A673 (cell line): ENCODE results near the gene RGS6. TPM values are rescaled to one million over a fixed set of nuclear protein-coding genes. Genes with fewer than 3 reads are reported as not detected.

Source experiments
- BruUV-seq: library from RNA; stranded (reverse); fragments of 400-500 nt; replicated peaks from 2 replicates; lab custom pipeline; 2021; lab: Mats Ljungman, UMichigan
- CTCF ChIA-PET: fragments of 300-600 bp; sonication (Branson Sonifier 250); formaldehyde crosslinking; loops from one replicate; lab custom pipeline; 2022; ENCODE audit warnings: antibody characterized with exemption; lab: Charles Lee
- POLR2A ChIA-PET: fragments of 300-600 bp; sonication (Branson Sonifier 250); formaldehyde crosslinking; loops from one replicate; lab custom pipeline; 2022; ENCODE audit warnings: antibody characterized with exemption; ENCODE audit not compliant: low non-redundant PET; lab: Charles Lee
- DNase-seq: peaks from one replicate; pipeline ENCODE4 v3.0.0-alpha.2; 2015; ENCODE audit warnings: low spot score
- H3K27ac ChIP-seq: fragments of 200-600 bp; sonication (generic); 2 replicates; pipeline ENCODE4 v1.5.1; 2016; ENCODE audit warnings: mixed run types, low read depth, mild to moderate bottlenecking, mixed read lengths, antibody characterized with exemption, low read length; ENCODE audit not compliant: poor library complexity, severe bottlenecking
- H3K27me3 ChIP-seq: fragments of 200-600 bp; sonication (generic); replicated peaks from 2 replicates; pipeline ENCODE4 v1.6.1; 2017; ENCODE audit warnings: mixed run types, low read depth, mild to moderate bottlenecking, mixed read lengths, antibody characterized with exemption, low read length; ENCODE audit not compliant: insufficient read depth, poor library complexity
- H3K36me3 ChIP-seq: fragments of 200-600 bp; sonication (generic); 2 replicates; pipeline ENCODE4 v1.6.1; 2016; ENCODE audit warnings: mixed run types, mild to moderate bottlenecking, mixed read lengths, antibody characterized with exemption, low read length; ENCODE audit not compliant: insufficient read depth, poor library complexity, severe bottlenecking
- H3K4me1 ChIP-seq: fragments of 200-600 bp; sonication (generic); 2 replicates; pipeline ENCODE4 v1.6.1; 2017; ENCODE audit warnings: mixed run types, mild to moderate bottlenecking, mixed read lengths, antibody characterized with exemption, low read length; ENCODE audit not compliant: insufficient read depth, poor library complexity, severe bottlenecking
- H3K4me3 ChIP-seq: fragments of 200-600 bp; sonication (generic); 2 replicates; pipeline ENCODE4 v1.5.1; 2016; ENCODE audit warnings: low read depth, mixed run types, mild to moderate bottlenecking, mixed read lengths, low read length; ENCODE audit not compliant: poor library complexity, severe bottlenecking
- H3K9me3 ChIP-seq: fragments of 200-600 bp; sonication (generic); 2 replicates; pipeline ENCODE4 v1.6.1; 2016; ENCODE audit warnings: mixed run types, low read depth, mild to moderate bottlenecking, mixed read lengths, antibody characterized with exemption, low read length; ENCODE audit not compliant: poor library complexity, severe bottlenecking
- EZH2 ChIP-seq: fragments of 200-600 bp; sonication (generic); IDR thresholded peaks from 2 replicates; pipeline ENCODE4 v1.6.1; 2017; ENCODE audit warnings: borderline replicate concordance, low read depth, mild to moderate bottlenecking, mixed read lengths, antibody characterized with exemption, low read length; ENCODE audit not compliant: poor library complexity, severe bottlenecking
- intact Hi-C: fragments of 100-400 bp; cut with micrococcal nuclease; formaldehyde crosslinking; loops from one replicate; pipeline ENCODE4 v1.10.0; 2022; ENCODE audit not compliant: unreplicated experiment
- total RNA-seq: library from RNA; stranded (reverse); gene quantifications from 2 replicates; pipeline ENCODE4 v1.2.3, GENCODE V29; 2021
- TF ChIP-seq, protein P1 (sequence below): fragments of 300-800, 200-600 bp; sonication (generic); conservative IDR thresholded peaks from 2 replicates; pipeline ENCODE4 v1.5.1; 2017; ENCODE audit warnings: low read depth, mild to moderate bottlenecking, antibody characterized with exemption, low read length, moderate library complexity, mixed read lengths

The RGS6 gene
- total RNA-seq, 1 experiment from 2014 or later: not detected

DNA sequence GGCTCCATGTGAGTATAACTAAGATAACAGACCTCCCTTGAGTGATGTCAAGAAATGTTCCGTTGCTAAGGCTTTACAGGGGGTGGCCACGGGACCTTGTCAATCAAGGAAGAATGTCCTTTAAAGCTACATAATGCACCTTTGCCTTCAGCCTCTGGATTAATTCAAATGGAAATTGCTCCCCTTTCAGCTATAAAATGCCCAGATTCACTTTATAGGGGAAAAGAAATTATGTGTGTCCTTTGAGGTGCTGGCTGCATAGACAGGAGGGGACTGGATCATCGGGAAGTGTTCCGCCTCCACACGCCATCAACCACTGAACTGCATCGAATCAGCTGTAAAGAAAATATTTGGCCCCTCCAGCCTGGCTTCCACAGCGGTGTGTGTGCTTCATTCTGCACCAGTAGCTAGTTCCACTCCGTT is 546.3 kb downstream of the RGS6 start:
- Histone ChIP-seq H3K4me1 (peaks cover 29% of the 10 kb centered on the region), H3K4me3 (no peak overlapping the region), H3K27me3 (no peaks in the 10 kb centered on the region), H3K27ac (no peak overlapping the region), H3K9me3 (no peaks in the 10 kb centered on the region), H3K36me3 (no peaks in the 10 kb centered on the region)
- intact Hi-C loops: no loop called here
- DNase-seq: no peak
- ChIA-PET POLR2A (no interaction called here), CTCF (no interaction called here)
- BruUV-seq: no TSS peak
- no peak for TF ChIP-seq EZH2
- TF ChIP-seq, protein P1, sequence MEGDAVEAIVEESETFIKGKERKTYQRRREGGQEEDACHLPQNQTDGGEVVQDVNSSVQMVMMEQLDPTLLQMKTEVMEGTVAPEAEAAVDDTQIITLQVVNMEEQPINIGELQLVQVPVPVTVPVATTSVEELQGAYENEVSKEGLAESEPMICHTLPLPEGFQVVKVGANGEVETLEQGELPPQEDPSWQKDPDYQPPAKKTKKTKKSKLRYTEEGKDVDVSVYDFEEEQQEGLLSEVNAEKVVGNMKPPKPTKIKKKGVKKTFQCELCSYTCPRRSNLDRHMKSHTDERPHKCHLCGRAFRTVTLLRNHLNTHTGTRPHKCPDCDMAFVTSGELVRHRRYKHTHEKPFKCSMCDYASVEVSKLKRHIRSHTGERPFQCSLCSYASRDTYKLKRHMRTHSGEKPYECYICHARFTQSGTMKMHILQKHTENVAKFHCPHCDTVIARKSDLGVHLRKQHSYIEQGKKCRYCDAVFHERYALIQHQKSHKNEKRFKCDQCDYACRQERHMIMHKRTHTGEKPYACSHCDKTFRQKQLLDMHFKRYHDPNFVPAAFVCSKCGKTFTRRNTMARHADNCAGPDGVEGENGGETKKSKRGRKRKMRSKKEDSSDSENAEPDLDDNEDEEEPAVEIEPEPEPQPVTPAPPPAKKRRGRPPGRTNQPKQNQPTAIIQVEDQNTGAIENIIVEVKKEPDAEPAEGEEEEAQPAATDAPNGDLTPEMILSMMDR: no peak

DNA sequence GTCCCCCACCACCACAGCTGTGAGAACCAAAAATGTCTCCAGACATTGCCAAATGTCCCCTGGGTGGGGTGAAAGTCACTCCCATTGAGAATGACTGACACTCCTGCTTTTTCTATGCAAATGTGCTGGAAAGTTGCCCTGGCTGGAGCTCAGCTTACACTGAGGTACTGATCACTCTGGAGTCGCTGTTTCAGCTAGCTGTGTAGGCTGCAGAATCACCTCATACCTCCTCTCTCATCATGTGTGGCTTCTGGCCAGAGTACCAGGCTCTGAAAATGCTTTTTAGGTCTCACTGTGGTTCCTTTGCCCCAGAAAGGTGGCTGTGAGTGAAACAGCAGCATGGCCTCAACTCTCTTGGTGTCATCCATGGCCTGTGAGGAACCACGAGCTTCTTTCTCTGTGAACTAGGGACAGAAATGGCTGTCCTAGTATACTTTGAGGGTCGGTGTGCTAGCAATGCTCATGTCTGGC is 547.3 kb downstream of the RGS6 start:
- H3K4me3 ChIP-seq: no peak overlapping the region
- H3K36me3 ChIP-seq: no peaks in the 10 kb centered on the region
- DNase-seq: peak; percentile 54
- BruUV-seq: no TSS peak
- CTCF ChIA-PET: no interaction called here
- no peaks in the 10 kb centered on the region for H3K9me3 ChIP-seq
- no peak for TF ChIP-seq EZH2
- TF ChIP-seq, protein P1: no peak
- peaks cover 29% of the 10 kb centered on the region for H3K4me1 ChIP-seq
- H3K27ac ChIP-seq: no peak overlapping the region
- no peaks in the 10 kb centered on the region for H3K27me3 ChIP-seq
- intact Hi-C loops: no loop called here
- POLR2A ChIA-PET: no interaction called here

DNA sequence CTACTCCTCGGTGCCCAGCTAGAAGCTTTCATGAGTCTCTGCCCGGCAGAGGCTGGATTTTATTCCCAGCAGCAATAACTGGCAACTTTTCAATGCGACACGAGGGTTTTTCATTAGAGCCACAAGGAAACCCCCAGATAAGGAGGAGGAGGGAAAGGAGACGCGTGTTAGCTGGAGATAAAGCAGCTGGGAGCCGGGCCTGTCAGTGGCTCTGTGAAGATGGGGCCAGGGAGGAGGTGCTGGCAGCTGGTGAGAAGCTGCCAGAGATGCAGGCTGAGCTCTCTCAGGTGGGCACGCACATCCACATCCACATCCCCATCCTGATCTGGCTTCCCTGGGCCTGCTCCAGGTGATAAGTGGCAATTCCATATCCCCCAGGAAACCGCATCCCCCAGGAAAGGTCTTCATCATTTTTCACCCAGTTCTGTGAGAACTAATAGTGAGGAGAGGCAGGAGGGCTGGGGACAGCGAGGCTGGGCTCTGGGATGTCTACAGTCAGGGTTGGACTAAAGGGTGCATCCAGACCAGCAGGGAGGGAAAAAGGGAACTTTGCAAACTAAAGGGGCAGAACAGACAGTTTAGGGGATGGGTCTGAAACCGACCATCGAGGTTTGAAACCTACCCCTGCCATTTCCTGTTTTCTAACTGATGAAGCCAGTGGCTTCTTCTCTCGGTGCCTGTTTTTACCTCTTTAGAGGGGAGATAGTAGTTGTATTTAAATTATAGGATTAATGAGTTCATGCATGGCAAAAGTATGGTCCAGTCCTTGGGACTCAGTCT is 548.4 kb downstream of the RGS6 start:
- POLR2A ChIA-PET: no interaction called here
- CTCF ChIA-PET: no interaction called here
- Histone ChIP-seq H3K27me3 (no peaks in the 10 kb centered on the region), H3K4me3 (no peak overlapping the region), H3K27ac (no peak overlapping the region), H3K36me3 (no peaks in the 10 kb centered on the region), H3K4me1 (peaks cover 29% of the 10 kb centered on the region), H3K9me3 (no peaks in the 10 kb centered on the region)
- no TSS peak for BruUV-seq
- intact Hi-C loops: no loop called here
- no peak for TF ChIP-seq EZH2
- TF ChIP-seq, protein P1: no peak
- no peak for DNase-seq
